ENCODE data around the gene FARS2.

The FARS2 gene

GRCh38 chr6:5379647-5380242 lies 118.4 kb downstream of the FARS2 start:
- peak; percentile 59 for DNase-seq (ENCODE audit: low spot score)

- DNase-seq (ENCODE audit: low spot score), result no peak
Measured at GRCh38 chr6:5383856-5384255, 122.5 kb downstream of the FARS2 start.

GRCh38 chr6:5384276-5384675 lies 123.0 kb downstream of the FARS2 start:
- no peak for DNase-seq (ENCODE audit: low spot score)

- no peak for DNase-seq (ENCODE audit: low spot score)
Measured at GRCh38 chr6:5388326-5388725, 127.0 kb downstream of the FARS2 start.

- DNase-seq (ENCODE audit: low spot score), result no peak
Measured at GRCh38 chr6:5389086-5389745, 127.9 kb downstream of the FARS2 start.

GRCh38 chr6:5390177-5390576 lies 128.9 kb downstream of the FARS2 start:
- DNase-seq (ENCODE audit: low spot score), result no peak

GRCh38 chr6:5394280-5394679 lies 133.0 kb downstream of the FARS2 start:
- DNase-seq (ENCODE audit: low spot score), result no peak

GRCh38 chr6:5395719-5396118 lies 134.4 kb downstream of the FARS2 start:
- no peak for DNase-seq (ENCODE audit: low spot score)

GRCh38 chr6:5398530-5398929 lies 137.2 kb downstream of the FARS2 start:
- peak; percentile 27 for DNase-seq (ENCODE audit: low spot score)

GRCh38 chr6:5399391-5399790 lies 138.1 kb downstream of the FARS2 start:
- no peak for DNase-seq (ENCODE audit: low spot score)

- peak; percentile 17 for DNase-seq (ENCODE audit: low spot score)
Measured at GRCh38 chr6:5401845-5402738, 140.8 kb downstream of the FARS2 start.

GRCh38 chr6:5403076-5403475 lies 141.8 kb downstream of the FARS2 start:
- DNase-seq (ENCODE audit: low spot score), result no peak

- DNase-seq (ENCODE audit: low spot score), result no peak
Measured at GRCh38 chr6:5403609-5404008, 142.3 kb downstream of the FARS2 start.

- no peak for DNase-seq (ENCODE audit: low spot score)
Measured at GRCh38 chr6:5405976-5406375, 144.7 kb downstream of the FARS2 start.

- no peak for DNase-seq (ENCODE audit: low spot score)
Measured at GRCh38 chr6:5411414-5411813, 150.1 kb downstream of the FARS2 start.

GRCh38 chr6:5412017-5412416 lies 150.7 kb downstream of the FARS2 start:
- DNase-seq (ENCODE audit: low spot score), result no peak

- no peak for DNase-seq (ENCODE audit: low spot score)
Measured at GRCh38 chr6:5412663-5413062, 151.3 kb downstream of the FARS2 start.

- DNase-seq (ENCODE audit: low spot score), result no peak
Measured at GRCh38 chr6:5416250-5416649, 154.9 kb downstream of the FARS2 start.

- DNase-seq (ENCODE audit: low spot score), result peak; percentile 37
Measured at GRCh38 chr6:5422321-5422915, 161.1 kb downstream of the FARS2 start.

GRCh38 chr6:5423251-5423650 lies 161.9 kb downstream of the FARS2 start:
- no peak for DNase-seq (ENCODE audit: low spot score)

GRCh38 chr6:5424726-5425125 lies 163.4 kb downstream of the FARS2 start:
- no peak for DNase-seq (ENCODE audit: low spot score)

- no peak for DNase-seq (ENCODE audit: low spot score)
Measured at GRCh38 chr6:5425267-5425666, 164.0 kb downstream of the FARS2 start.

- DNase-seq (ENCODE audit: low spot score), result no peak
Measured at GRCh38 chr6:5425797-5426196, 164.5 kb downstream of the FARS2 start.
